Activated CD4-positive, CD25-positive, alpha-beta regulatory T cell treated with anti-CD3 and anti-CD28 coated beads, Interleukin-2, amount 50 U/mL, for 72 hours (primary cell): Measurements from ENCODE around the gene INTS12.

Experiments
- DNase-seq: peaks from one replicate; pipeline ENCODE4 v3.0.0; 2021

Gene INTS12

GRCh38 chr4:105679186-105679585, 29.3 kb downstream of the INTS12 start:
- no peak for DNase-seq

DNA sequence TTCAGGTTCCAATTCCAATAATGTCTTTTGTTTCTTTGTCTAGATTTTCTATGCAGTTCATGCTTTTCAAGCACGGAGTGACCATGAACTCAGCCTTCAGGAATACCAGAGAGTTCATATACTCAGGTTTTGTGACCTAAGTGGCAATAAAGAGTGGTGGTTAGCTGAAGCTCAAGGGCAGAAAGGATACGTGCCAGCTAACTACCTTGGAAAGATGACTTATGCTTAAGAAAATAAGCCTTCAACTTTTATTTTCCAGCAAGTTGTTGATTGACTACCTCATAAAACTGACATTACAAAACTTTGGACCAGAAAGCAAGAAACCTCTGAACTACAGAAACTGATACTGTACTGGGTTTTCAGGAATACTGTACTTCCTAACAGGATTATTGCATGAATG, 30.8 kb downstream of the INTS12 start:
- no peak for DNase-seq

- DNase-seq = no peak
Measured at GRCh38 chr4:105674011-105674410, 34.5 kb downstream of the INTS12 start.

DNA sequence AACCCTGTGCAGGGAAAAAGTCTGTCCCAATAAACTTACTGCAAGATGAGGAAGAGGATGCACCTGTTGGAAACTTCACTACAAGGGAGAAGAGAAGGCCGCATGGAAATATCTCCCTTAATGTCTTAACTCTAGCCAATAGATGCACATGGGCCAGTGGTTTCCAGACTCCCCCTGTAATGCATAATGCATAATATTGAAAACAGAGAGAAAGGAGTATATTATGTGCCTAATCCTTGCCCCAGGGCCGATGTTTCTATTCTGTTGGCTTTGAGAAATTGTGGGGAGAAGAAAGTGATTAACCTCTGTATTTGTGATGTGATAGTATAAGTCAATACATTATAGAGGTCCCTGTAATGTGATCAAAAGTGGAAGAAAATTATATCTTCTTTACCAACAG, 37.2 kb downstream of the INTS12 start:
- no peak for DNase-seq

- no peak for DNase-seq
Measured at GRCh38 chr4:105670684-105671083, 37.8 kb downstream of the INTS12 start.

DNA sequence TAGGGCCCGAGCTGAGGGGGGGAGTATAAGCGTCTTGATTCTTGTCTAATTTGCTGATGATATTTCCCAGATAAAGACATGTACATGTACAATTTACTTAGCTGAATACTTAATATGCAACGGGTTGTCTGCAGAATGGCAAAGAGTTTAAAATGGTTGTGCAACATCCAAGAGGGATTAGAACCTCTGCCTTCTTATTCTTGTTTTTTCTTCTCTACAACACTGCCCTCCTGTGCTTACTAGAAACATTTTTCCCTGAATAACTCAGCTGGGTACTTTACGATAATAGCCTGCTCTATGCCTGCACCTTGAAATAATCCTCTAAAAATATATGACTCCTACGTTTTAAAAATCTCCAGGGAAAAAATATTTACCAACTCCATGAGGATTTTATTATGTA, 41.8 kb downstream of the INTS12 start:
- DNase-seq = no peak

DNA sequence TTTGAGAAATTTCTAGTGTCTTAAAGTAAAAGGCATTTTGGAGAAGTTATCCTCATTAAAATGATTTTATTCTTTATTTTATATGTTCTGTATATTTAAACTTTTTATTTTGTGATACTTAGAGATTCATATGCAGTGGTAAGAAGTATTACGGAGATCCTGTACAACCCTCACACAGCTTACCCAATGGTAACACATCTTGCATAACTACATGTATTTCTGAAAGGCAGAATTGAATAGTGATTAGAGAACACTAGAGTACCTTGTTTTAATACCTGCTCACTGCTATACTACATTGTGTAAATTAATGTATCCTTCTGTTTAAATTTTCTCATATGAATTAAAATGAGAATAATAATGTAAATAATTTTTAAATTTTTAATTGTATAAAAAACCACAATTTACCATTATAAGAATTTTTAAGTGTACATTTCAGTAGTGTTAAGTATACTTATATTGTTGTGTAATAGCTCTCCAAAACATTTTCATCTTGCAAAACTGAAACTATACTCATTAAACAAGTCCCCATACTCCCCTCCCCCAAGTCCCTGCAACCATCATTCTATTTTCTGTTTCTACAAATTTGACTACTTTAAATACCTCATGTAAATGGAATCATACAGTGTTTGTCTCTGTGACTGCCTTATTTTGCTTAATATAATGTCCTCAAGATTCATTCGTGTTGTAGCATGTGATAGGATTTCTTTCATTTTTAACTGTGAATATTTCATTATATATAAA, 45.4 kb downstream of the INTS12 start:
- DNase-seq = no peak

DNA sequence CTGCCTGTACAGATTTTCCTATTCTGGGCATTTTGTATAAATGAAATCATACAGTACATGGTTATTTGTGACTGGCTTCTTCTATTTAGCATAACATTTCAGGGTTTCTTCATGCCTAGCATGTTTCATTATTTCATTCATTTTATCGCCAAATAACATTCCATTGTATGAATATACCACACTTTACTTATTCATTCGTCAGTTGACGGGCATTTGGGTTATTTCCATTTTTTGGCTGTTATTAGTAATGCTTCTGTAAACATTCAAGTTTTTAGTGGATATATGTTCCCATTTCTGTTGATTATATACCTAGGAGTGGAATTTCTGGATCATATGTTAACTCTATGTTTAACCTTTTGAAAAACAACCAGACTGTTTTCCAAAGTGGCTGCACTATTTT, 47.5 kb downstream of the INTS12 start:
- no peak for DNase-seq

DNA sequence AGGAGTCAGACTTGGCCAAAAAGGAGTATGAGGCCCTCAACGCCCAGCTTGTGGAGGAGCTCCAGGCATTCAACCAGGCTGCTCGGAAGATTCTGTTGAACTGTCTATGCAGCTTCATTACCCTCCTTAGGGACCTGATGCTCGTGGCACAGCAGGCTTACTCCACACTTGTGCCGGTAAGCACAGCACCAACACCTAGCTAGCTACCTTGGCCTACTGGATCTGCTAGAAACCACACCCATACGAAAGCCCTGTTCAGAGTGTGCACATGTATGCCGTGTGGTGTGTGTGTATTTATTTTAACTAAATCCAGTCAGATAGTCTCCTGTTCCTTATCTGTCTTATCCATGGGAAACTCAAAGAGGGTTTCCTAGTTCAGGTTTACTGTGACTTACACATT, 49.3 kb downstream of the INTS12 start:
- DNase-seq = no peak

DNA sequence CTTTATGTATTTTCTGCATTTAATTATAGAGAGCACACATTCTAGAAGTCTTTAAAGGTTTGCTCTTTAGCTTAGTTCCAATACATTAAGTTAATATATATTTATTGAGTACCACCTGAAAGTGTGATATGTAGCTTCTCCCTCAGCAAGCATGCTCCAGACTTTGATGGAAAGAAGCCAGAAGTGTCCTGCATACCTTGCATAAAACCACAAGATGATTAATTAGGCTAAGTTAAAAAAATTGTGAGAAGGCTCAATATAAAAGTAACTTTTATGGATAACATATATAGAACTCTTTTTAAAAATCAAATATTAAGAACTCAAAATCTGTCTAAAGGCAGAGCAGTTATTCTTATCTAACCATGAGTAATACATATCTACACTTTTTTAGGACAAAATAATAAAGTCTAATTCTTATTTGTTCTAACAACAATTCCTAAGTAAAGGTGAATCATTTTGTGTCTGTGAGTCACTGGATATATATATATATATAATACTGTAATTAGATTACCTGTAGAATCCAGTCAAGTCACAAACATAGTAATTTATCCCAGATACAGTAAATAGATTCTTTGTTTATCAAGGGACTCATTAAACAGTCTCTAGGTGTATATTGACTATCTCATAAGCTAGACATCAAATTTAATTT, 51.2 kb downstream of the INTS12 start:
- no peak for DNase-seq

DNA sequence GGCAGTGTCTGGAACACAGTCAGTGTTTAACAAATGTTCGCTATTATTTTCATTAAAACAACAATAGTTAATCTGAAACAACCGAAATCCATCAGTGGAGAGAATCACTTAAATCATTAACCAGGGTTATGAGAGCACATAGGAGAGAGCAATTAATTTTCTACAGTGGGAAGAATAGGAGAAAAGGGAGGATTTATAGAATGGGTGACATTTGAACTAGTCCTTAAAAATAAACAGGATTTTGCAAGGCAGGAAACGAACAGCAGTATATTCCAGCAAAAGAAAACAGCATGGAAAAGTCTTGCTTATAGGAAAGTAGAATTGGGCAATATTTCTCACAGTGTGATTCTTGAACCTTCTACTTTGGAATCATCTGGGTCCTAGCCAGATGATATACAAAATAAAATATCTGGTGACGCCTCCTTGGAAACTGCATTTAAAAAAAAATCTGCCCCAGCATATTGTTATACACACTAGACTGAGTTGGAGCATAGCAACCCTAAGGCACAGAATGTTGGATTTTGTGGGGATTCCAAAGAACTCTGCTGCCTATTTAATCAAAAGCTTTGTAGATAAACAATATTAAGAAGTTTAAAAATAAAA, 56.1 kb downstream of the INTS12 start:
- no peak for DNase-seq

GRCh38 chr4:105651884-105652283, 56.6 kb downstream of the INTS12 start:
- no peak for DNase-seq

GRCh38 chr4:105650190-105650589, 58.3 kb downstream of the INTS12 start:
- DNase-seq = no peak

DNA sequence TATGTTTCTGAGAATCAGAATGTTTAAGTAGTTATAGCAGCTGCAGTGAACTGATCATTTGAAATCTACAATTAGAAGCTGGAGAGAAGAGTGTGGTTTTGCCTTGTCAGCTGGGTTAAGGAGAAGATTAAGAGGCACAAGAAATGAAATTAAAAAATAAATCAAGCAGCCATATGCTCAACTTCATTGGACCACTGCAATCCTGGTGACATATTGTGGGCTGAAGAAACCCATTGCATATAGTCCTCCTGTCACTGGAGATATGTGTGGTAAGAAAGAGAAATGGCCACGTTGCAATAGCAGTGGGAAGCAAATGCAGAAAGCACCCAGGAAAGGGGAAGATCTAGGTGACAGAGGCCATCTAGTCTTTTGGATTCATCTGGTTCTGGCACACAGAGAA, 63.0 kb downstream of the INTS12 start:
- no peak for DNase-seq

DNA sequence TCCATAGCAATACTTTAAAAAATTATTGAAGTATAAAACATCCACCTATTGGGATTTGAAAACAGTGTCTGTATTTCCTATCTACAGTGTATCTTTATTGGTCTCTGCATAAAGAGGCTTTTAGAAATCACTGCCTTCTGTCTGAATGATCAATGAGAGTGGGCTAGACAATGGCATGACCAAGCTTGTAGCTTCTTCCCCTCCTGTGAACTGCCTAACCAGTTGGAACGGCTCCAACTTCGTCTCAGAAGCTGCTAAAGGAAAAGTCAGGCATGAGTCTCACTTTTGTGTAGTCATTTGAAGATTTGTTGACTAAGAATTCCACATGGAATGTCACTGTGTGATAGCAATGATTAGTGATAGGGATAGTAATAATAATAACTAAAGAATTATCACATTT, 64.2 kb downstream of the INTS12 start:
- no peak for DNase-seq

DNA sequence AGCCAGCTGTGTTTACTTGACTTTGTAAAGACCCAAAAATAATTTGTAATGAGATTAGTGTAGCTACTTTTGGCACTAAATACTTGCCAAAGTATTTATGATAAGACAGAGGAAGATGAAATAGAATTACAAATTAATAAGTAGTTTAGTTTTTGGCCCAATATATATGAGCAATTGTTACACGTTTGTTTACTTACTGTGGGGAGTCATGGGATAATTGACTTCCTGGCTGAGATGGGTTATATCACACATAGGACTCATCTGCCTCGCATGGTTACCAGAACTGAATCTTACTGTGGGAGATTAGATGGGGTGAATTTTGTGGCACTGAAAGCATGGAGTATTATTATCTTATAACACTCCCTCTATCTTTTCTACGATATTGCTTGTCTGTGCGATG, 66.6 kb downstream of the INTS12 start:
- no peak for DNase-seq

- no peak for DNase-seq
Measured at GRCh38 chr4:105637408-105638176, 70.9 kb downstream of the INTS12 start.

DNA sequence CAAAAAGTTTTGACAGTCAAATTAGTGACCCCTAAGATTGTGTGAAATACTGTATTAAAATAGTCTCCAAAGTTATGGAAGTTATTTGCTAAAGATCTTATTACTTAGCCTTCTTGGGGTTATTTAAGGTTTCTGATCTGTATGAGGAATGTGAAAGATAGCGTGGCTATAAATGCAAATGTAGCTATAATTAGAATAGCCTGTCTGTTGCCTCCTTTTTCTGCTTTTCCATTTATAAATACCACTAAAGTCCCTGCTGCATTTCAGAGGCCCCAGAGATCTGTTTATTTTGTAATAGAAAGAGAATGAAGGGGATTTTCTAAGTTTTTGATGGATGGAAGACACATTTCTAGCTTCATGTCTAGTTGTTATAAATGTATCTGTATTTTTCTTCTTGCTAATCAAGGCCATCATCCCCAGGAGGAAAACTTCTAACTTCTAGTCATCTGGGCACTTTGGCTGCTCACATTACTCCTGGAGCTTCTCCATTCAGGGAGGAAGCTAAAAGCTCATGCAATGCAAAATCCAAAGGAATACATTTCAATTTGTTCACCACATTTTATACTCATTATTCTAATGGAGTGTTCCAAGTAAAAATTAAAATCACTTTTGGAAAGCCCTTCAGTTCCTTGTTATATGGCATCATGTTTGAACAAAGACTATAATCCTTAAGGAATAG, 73.9 kb downstream of the INTS12 start:
- no peak for DNase-seq

DNA sequence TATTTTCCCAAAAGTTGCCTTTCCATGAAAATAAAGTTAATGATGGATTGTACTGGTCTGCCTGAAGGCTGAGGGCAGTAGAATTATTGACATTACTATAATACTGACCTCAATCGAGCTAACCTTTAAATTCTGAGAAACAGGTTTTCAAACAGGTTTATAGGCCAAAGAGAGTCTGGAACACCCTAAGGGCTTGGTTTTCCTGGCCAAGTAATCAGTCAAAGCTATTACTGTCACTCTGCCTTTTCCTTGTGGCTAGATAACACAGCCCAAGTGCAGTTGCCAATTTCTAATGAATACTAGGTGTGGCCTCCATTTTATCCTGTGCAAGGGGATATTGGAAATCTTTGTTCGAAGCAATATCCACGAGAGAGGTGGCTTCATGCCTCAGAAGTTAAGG, 75.2 kb downstream of the INTS12 start:
- no peak for DNase-seq
